Subcutaneous abdominal adipose tissue (tissue), 5 donors: ENCODE results near the gene WIZ.
"Not testable (repeated sequence)": the region's sequence is repeated elsewhere in the genome, so short reads cannot be mapped to it uniquely, and the experiment has no call there.

Experiments used
- H3K27ac ChIP-seq: one replicate; pipeline ENCODE4 v1.7.0; 2013; ENCODE audit warnings: low read depth, mild to moderate bottlenecking, inconsistent platforms, low read length, moderate library complexity
- H3K27me3 ChIP-seq, 5 donors: one replicate each; pipeline ENCODE4 v1.7.0; 2013; ENCODE audit warnings: low read length in 5 of 5, inconsistent platforms in 1 of 5; ENCODE audit not compliant: control insufficient read depth in 5 of 5, insufficient read depth in 4 of 5
- H3K36me3 ChIP-seq, 5 donors: one replicate each; pipeline ENCODE4 v1.7.0; 2013; ENCODE audit warnings: low read length in 5 of 5; ENCODE audit not compliant: control insufficient read depth in 5 of 5, insufficient read depth in 5 of 5
- H3K4me1 ChIP-seq, 5 donors: one replicate each; pipeline ENCODE4 v1.7.0; 2013; ENCODE audit warnings: low read length in 5 of 5, mild to moderate bottlenecking in 3 of 5, moderate library complexity in 1 of 5; ENCODE audit not compliant: control insufficient read depth in 5 of 5, insufficient read depth in 5 of 5
- H3K4me3 ChIP-seq, 5 donors: one replicate each; pipeline ENCODE4 v1.7.0; 2013; ENCODE audit warnings: low read length in 5 of 5, low read depth in 1 of 5
- H3K9ac ChIP-seq, 5 donors: one replicate each; pipeline ENCODE4 v1.7.0; 2013; ENCODE audit warnings: low read length in 5 of 5, mild to moderate bottlenecking in 4 of 5, moderate library complexity in 3 of 5
- H3K9me3 ChIP-seq, 5 donors: one replicate each; pipeline ENCODE4 v1.7.0; 2013; ENCODE audit warnings: low read length in 5 of 5; ENCODE audit not compliant: control insufficient read depth in 5 of 5
- donor health status: healthy.
- donor health status: healthy.
- donor health status: healthy.
- donor health status: healthy.
- donor health status: healthy.

Gene WIZ

GRCh38 chr19:15479391-15480345 is 29.9 kb upstream of the WIZ start, which contains the start of gene PGLYRP2:
PGLYRP2 (minus strand) TSS chr19:15479501; CDS start chr19:15479371, 130 bp downstream.
- peak within 1 kb of the TSS in 1 of 5 donors; percentile 28 for H3K9ac ChIP-seq
- H3K36me3 ChIP-seq: no peaks in the 10 kb centered on the region

GRCh38 chr19:15476325-15476724 is 26.6 kb upstream of the WIZ start:
- no peak overlapping the region for H3K4me3 ChIP-seq
- no peak overlapping the region for H3K27ac ChIP-seq
- peaks cover 0 to 3% (median 0%) of the 10 kb centered on the region in 5 donors for H3K27me3 ChIP-seq
- H3K4me1 ChIP-seq: peaks cover 0 to 9% (median 5%) of the 10 kb centered on the region in 5 donors
- H3K36me3 ChIP-seq: no peaks in the 10 kb centered on the region
- H3K9ac ChIP-seq: no peak overlapping the region
- peaks cover 0 to 6% (median 4%) of the 10 kb centered on the region in 5 donors for H3K9me3 ChIP-seq

More at GRCh38 chr19:15479391-15480345, 29.9 kb upstream of the WIZ start, which contains the start of gene PGLYRP2:
- no peak within 1 kb of the TSS for H3K4me3 ChIP-seq
- no peaks in the 10 kb centered on the region for H3K27me3 ChIP-seq
- peaks cover 0 to 11% (median 5%) of the 10 kb centered on the region in 5 donors for H3K4me1 ChIP-seq
- peaks cover 0 to 6% (median 4%) of the 10 kb centered on the region in 5 donors for H3K9me3 ChIP-seq
- H3K27ac ChIP-seq: no peak within 1 kb of the TSS

GRCh38 chr19:15475611-15476010 is 25.9 kb upstream of the WIZ start:
- Histone ChIP-seq H3K36me3 (no peaks in the 10 kb centered on the region), H3K9ac (no peak overlapping the region), H3K27me3 (peaks cover 0 to 3% (median 0%) of the 10 kb centered on the region in 5 donors), H3K9me3 (peaks cover 0 to 6% (median 4%) of the 10 kb centered on the region in 5 donors), H3K4me3 (no peak overlapping the region), H3K4me1 (peaks cover 0 to 9% (median 5%) of the 10 kb centered on the region in 5 donors), H3K27ac (no peak overlapping the region)

- H3K4me3 ChIP-seq: no peak overlapping the region
- H3K36me3 ChIP-seq: no peaks in the 10 kb centered on the region
- H3K27me3 ChIP-seq: peaks cover 0 to 3% (median 0%) of the 10 kb centered on the region in 5 donors
- peaks cover 0 to 8% (median 5%) of the 10 kb centered on the region in 5 donors for H3K4me1 ChIP-seq
- H3K27ac ChIP-seq: no peak overlapping the region
- peaks cover 0 to 6% (median 4%) of the 10 kb centered on the region in 5 donors for H3K9me3 ChIP-seq
- no peak overlapping the region for H3K9ac ChIP-seq
These were observed 25.4 kb upstream of the WIZ start for GRCh38 chr19:15475169-15475568.

GRCh38 chr19:15473821-15474220 is 24.1 kb upstream of the WIZ start:
- H3K27me3 ChIP-seq: peaks cover 7 to 14% (median 11%) of the 10 kb centered on the region in 5 donors
- not testable (repeated sequence) for H3K4me3 ChIP-seq, H3K36me3 ChIP-seq, H3K9ac ChIP-seq, H3K9me3 ChIP-seq, H3K27ac ChIP-seq
- peaks cover 0 to 14% (median 12%) of the 10 kb centered on the region in 5 donors for H3K4me1 ChIP-seq

- H3K9ac ChIP-seq: peak overlapping the region in 1 of 5 donors; percentile 11
- H3K27ac ChIP-seq: no peak overlapping the region
- peaks cover 9 to 20% (median 16%) of the 10 kb centered on the region in 5 donors for H3K27me3 ChIP-seq
These were observed 21.9 kb upstream of the WIZ start for GRCh38 chr19:15471639-15472101.

GRCh38 chr19:15469513-15470297 is 19.9 kb upstream of the WIZ start:
- H3K36me3 ChIP-seq: no peaks in the 10 kb centered on the region
- no peak overlapping the region for H3K27ac ChIP-seq
- H3K9me3 ChIP-seq: no peaks in the 10 kb centered on the region
- H3K4me1 ChIP-seq: peaks cover 0 to 24% (median 17%) of the 10 kb centered on the region in 5 donors
- peaks cover 9 to 20% (median 16%) of the 10 kb centered on the region in 5 donors for H3K27me3 ChIP-seq
- H3K4me3 ChIP-seq: peak overlapping the region in 4 of 5 donors; percentile 48 to 67 (median 58)
- H3K9ac ChIP-seq: peak overlapping the region in 1 of 5 donors; percentile 59

More at GRCh38 chr19:15471639-15472101, 21.9 kb upstream of the WIZ start:
- Histone ChIP-seq H3K4me1 (peaks cover 0 to 20% (median 15%) of the 10 kb centered on the region in 5 donors), H3K4me3 (no peak overlapping the region), H3K9me3 (peaks cover 0 to 6% (median 4%) of the 10 kb centered on the region in 5 donors), H3K36me3 (no peaks in the 10 kb centered on the region)

- Histone ChIP-seq H3K9ac (no peak overlapping the region), H3K27ac (no peak overlapping the region), H3K27me3 (peaks cover 12 to 22% (median 18%) of the 10 kb centered on the region in 5 donors), H3K36me3 (no peaks in the 10 kb centered on the region), H3K4me1 (peaks cover 0 to 28% (median 21%) of the 10 kb centered on the region in 5 donors), H3K4me3 (peak overlapping the region in 2 of 5 donors; percentile 62 to 67), H3K9me3 (no peaks in the 10 kb centered on the region)
These were observed 19.1 kb upstream of the WIZ start for GRCh38 chr19:15468675-15469512.

GRCh38 chr19:15467734-15468214 is 18.0 kb upstream of the WIZ start:
- Histone ChIP-seq H3K9ac (no peak overlapping the region), H3K36me3 (no peaks in the 10 kb centered on the region), H3K27ac (no peak overlapping the region), H3K4me1 (peaks cover 0 to 28% (median 21%) of the 10 kb centered on the region in 5 donors), H3K4me3 (no peak overlapping the region), H3K9me3 (no peaks in the 10 kb centered on the region), H3K27me3 (peaks cover 12 to 22% (median 19%) of the 10 kb centered on the region in 5 donors)
